ENCODE measurements around the gene FAM83F.

DNA sequence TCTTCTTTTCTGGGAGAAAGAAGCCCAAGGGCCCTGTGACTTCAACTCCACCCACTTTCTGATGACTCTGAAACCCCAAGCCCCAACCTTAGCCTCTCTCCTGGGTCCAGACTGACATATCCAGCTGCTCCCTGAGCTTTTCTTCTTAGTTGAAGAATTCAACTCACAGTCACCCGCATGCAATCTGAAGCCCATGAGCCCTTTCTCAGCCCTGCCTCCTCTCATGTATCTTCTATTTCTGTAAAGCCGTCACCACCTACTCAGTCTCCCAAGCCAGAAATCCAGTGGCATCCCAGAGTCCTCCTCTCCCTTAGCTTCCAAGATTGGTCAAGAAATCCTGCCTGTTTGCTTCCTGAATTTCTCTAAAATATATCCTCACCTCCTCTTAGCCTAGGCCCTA is 41.7 kb upstream of the FAM83F start:
- TF ChIP-seq, protein P1, sequence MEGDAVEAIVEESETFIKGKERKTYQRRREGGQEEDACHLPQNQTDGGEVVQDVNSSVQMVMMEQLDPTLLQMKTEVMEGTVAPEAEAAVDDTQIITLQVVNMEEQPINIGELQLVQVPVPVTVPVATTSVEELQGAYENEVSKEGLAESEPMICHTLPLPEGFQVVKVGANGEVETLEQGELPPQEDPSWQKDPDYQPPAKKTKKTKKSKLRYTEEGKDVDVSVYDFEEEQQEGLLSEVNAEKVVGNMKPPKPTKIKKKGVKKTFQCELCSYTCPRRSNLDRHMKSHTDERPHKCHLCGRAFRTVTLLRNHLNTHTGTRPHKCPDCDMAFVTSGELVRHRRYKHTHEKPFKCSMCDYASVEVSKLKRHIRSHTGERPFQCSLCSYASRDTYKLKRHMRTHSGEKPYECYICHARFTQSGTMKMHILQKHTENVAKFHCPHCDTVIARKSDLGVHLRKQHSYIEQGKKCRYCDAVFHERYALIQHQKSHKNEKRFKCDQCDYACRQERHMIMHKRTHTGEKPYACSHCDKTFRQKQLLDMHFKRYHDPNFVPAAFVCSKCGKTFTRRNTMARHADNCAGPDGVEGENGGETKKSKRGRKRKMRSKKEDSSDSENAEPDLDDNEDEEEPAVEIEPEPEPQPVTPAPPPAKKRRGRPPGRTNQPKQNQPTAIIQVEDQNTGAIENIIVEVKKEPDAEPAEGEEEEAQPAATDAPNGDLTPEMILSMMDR (IDR thresholded peaks at IDR 0.05; ENCODE audit: low read depth, low read length, missing input control), result no peak
- no peak for TF ChIP-seq NR2F2 (IDR thresholded peaks at IDR 0.05)
- no peak for TF ChIP-seq GABPA (IDR thresholded peaks at IDR 0.05 in 1 of 2, conservative IDR thresholded peaks at IDR 0.05 in 1 of 2)
- no peak for TF ChIP-seq YY1 (IDR thresholded peaks at IDR 0.05)
- TF ChIP-seq, protein P2, sequence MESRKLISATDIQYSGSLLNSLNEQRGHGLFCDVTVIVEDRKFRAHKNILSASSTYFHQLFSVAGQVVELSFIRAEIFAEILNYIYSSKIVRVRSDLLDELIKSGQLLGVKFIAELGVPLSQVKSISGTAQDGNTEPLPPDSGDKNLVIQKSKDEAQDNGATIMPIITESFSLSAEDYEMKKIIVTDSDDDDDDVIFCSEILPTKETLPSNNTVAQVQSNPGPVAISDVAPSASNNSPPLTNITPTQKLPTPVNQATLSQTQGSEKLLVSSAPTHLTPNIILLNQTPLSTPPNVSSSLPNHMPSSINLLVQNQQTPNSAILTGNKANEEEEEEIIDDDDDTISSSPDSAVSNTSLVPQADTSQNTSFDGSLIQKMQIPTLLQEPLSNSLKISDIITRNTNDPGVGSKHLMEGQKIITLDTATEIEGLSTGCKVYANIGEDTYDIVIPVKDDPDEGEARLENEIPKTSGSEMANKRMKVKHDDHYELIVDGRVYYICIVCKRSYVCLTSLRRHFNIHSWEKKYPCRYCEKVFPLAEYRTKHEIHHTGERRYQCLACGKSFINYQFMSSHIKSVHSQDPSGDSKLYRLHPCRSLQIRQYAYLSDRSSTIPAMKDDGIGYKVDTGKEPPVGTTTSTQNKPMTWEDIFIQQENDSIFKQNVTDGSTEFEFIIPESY (IDR thresholded peaks at IDR 0.05), result no peak
- TF ChIP-seq, protein P3, sequence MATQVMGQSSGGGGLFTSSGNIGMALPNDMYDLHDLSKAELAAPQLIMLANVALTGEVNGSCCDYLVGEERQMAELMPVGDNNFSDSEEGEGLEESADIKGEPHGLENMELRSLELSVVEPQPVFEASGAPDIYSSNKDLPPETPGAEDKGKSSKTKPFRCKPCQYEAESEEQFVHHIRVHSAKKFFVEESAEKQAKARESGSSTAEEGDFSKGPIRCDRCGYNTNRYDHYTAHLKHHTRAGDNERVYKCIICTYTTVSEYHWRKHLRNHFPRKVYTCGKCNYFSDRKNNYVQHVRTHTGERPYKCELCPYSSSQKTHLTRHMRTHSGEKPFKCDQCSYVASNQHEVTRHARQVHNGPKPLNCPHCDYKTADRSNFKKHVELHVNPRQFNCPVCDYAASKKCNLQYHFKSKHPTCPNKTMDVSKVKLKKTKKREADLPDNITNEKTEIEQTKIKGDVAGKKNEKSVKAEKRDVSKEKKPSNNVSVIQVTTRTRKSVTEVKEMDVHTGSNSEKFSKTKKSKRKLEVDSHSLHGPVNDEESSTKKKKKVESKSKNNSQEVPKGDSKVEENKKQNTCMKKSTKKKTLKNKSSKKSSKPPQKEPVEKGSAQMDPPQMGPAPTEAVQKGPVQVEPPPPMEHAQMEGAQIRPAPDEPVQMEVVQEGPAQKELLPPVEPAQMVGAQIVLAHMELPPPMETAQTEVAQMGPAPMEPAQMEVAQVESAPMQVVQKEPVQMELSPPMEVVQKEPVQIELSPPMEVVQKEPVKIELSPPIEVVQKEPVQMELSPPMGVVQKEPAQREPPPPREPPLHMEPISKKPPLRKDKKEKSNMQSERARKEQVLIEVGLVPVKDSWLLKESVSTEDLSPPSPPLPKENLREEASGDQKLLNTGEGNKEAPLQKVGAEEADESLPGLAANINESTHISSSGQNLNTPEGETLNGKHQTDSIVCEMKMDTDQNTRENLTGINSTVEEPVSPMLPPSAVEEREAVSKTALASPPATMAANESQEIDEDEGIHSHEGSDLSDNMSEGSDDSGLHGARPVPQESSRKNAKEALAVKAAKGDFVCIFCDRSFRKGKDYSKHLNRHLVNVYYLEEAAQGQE (IDR thresholded peaks at IDR 0.05), result no peak
- TF ChIP-seq HNF4G (IDR thresholded peaks at IDR 0.05), result no peak
